K562 (cell line): ENCODE data around the gene UNC45A.

Source experiments
- MYC ChIP-seq, 2 experiments: fragments of 250-450 bp in 1 of 2; sonication (Bioruptor Pico) in 1 of 2; IDR thresholded peaks; 2 replicates each; pipeline versions ENCODE4 v1.5.1 to v1.6.1; 2012 to 2021; ENCODE audit warnings: low read depth in 2 of 2, borderline replicate concordance in 1 of 2, improper control_type of control experiment in 1 of 2, low read length in 1 of 2, mild to moderate bottlenecking in 1 of 2, moderate library complexity in 1 of 2
- TF ChIP-seq, protein P1 (sequence below), 3 experiments: IDR thresholded peaks in 2 of 3; conservative IDR thresholded peaks in 1 of 3; 2 replicates each; pipeline ENCODE4 v1.5.1; 2011 to 2012; ENCODE audit warnings: low read length in 3 of 3, mild to moderate bottlenecking in 3 of 3, control low read depth in 2 of 3, improper control_type of control experiment in 1 of 3, inconsistent platforms in 1 of 3, low read depth in 1 of 3, mixed read lengths in 1 of 3, moderate library complexity in 1 of 3; ENCODE audit not compliant: insufficient read depth in 2 of 3

DNA sequence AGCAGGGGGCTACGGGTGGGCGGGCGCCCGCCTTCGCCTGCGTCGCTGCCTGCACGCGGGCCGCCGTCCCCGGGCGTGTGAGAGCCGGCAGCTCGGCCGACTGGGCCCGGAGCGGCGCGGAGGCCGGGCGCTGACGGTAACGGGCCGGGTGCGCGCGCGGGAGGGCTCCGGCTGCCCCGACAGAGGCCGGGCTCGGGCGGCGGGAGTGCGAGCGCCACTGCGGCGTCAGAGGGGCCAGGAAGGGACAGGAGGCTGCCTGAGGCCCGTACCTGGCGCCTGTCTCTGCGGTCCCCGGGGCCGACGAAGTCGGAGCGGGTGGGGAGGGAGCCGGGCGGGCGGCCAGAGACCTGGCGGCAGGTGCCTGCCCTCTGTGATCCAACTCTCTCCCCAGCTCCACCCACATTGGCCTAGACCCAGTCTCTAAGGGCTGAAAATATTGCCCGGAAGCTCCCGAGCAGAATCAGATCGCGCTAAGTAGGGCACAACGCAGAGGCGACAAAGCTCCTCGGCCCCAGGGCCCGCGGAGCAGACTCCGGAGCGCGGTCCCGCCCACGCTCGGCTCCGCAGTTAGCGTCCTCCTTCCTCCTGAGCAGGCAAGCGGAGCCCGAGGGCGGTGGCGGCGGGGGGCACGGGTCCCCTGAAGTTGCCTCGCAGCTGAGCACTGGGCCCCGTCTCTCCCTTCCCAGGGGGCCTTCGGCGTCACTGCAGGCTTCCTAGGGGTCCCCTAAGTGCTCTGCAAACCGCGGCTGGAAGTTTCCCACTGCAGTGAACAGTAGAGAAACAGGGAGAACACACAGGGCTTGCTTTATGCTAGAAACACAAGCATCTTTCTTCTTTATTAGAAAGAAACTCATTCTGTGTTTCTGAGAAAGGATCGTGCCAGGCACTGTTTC, 32.0 kb upstream of the UNC45A start, which contains the start of gene MAN2A2:
- no peak for TF ChIP-seq MYC (IDR thresholded peaks at IDR 0.05; ENCODE audit: low read depth, low read length)
- 0 out of 2 replicates have a peak, but pooled peaks have one; percentile 49 for TF ChIP-seq MYC (CRISPR knock-in tag; IDR thresholded peaks at IDR 0.05; ENCODE audit: borderline replicate concordance, low read depth)
- TF ChIP-seq, protein P1, sequence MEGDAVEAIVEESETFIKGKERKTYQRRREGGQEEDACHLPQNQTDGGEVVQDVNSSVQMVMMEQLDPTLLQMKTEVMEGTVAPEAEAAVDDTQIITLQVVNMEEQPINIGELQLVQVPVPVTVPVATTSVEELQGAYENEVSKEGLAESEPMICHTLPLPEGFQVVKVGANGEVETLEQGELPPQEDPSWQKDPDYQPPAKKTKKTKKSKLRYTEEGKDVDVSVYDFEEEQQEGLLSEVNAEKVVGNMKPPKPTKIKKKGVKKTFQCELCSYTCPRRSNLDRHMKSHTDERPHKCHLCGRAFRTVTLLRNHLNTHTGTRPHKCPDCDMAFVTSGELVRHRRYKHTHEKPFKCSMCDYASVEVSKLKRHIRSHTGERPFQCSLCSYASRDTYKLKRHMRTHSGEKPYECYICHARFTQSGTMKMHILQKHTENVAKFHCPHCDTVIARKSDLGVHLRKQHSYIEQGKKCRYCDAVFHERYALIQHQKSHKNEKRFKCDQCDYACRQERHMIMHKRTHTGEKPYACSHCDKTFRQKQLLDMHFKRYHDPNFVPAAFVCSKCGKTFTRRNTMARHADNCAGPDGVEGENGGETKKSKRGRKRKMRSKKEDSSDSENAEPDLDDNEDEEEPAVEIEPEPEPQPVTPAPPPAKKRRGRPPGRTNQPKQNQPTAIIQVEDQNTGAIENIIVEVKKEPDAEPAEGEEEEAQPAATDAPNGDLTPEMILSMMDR (IDR thresholded peaks at IDR 0.05 in 2 of 3, conservative IDR thresholded peaks at IDR 0.05 in 1 of 3; ENCODE audit: insufficient read depth in 2 of 3, low read depth in 1 of 3, low read length in 3 of 3), result no peak
